Activated T-helper 1 cell treated with anti-CD3 and anti-CD28 coated beads, Interleukin-2, amount 50 U/mL, for 16 hours (primary cell): ENCODE data around the gene CIDEA.

ENCODE experiments used
- DNase-seq, 2 donors: peaks; one replicate each; pipeline ENCODE4 v3.0.0-alpha.2; 2020; ENCODE audit warnings: low read depth in 1 of 2, low spot score in 1 of 2

CIDEA gene

DNA sequence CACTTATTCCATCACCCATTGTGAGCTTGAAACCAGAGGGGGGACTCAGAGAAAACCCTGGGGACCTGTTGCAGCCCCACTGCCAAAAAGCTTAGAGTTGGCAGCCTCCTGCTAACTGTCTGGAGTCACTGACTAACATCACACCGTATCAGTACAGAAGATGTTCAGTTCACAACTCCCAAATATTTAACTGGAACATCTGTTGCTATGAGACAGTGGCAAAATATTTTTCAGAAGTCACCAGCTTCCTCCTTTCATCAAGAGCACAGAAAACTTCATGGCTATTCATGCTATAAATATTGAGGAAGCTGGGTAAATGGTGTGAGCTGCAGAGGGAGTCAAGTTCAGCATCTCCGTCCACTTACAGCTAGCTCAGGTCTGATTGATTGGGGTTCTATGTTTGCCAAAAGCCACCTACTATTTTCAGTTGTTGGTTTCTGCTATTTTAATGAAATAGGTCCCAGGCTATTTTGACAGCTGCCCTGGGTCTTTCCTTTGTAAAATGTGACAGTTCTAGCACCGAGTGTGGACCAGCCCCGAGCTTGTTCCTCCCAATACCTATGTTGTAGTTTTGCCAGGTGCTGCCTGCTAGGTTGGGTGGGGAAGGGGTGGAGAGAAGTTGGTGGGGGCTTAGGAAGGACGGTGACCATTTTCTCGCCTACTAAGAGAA is 63.6 kb downstream of the CIDEA start:
- no peak for DNase-seq

DNA sequence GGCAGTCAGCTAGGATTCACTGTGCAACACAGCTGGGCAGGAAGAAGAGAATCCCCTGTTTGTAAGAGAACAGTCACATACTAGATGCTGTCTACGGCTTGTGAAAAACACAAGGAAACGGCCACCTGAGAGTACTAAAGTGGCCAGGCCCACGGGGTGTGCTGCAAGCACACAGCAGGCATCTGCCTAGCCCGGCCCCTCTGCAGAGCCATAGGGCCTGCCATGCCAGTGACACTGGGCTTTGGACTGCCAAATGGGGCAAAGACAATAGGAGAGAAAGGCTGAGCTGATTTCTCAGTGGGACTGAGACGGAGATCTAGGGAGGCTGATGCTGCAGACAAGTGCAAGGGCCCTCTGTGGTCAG is 64.2 kb downstream of the CIDEA start:
- DNase-seq: no peak

DNA sequence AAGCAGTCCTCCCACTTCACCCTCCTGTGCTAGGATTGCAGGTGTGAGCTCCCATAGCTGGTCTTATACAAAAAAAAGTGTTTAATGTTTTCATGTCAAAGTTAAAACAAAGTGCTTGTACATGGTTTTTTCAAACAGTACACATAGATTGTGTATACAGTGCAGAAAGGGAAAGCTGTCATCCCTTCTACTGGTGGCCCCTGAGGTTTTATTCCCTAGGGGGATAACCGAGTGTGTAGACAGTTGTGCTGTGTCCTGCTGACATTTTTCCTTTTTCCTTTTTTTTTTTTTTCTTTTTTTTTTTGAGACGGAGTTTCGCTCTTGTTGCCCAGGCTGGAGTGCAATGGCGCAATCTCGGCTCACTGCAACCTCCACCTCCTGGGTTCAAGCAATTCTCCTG is 64.7 kb downstream of the CIDEA start:
- DNase-seq: no peak

GRCh38 chr18:12321333-12321732 is 67.2 kb downstream of the CIDEA start:
- DNase-seq: no peak

GRCh38 chr18:12324991-12325725 is 71.0 kb downstream of the CIDEA start:
- no peak for DNase-seq

DNA sequence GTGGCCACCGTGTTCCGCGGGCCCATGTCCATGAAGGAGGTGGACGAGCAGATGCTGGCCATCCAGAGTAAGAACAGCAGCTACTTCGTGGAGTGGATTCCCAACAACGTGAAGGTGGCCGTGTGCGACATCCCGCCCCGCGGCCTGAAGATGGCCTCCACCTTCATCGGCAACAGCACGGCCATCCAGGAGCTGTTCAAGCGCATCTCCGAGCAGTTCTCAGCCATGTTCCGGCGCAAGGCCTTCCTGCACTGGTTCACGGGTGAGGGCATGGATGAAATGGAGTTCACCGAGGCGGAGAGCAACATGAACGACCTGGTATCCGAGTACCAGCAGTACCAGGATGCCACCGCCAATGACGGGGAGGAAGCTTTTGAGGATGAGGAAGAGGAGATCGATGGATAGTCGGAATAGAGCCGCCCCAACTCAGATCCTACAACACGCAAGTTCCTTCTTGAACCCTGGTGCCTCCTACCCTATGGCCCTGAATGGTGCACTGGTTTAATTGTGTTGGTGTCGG is 71.6 kb downstream of the CIDEA start:
- DNase-seq: no peak

DNA sequence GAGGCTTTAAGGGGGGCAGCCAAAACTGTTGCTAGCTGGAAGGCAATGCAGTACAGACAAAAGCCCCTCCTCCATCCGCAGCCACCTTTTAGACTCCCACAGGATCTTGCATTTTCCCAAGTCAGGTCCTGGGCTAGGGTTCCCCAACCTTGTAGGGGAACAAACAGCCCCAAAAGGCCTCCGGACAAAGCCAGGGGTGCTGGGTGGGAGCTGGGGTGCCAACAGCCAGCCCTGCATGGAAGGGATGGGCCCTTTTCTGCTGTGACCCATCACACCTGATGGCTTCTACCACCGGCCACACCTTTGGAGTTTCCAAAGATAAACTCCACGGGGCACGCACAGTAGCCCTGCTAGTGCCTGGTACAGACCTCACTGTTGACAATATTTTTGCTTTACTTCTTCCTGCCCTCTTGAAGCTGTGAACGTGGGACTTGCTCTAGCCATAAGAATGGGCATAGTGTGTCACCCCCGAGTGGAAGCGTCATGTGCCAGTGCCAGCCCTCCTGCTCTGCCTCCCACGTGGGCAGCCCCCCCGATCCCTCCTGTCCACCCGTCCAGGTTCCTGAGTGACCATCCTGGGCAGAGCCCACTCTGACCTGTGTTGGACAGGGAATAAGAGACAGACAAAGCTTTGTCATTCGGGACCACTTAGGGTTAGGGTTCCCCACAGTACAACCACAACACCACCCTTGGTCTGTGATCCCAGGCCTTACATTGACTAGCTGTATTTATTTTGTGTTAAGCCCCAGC is 72.7 kb downstream of the CIDEA start:
- DNase-seq: no peak
